Measurements from ENCODE around the gene STH.

Gene STH

GRCh38 chr17:46027048-46027975 is 28.3 kb downstream of the STH start:
- DNase-seq (ENCODE audit: low read depth in 2 of 2) = no peak

GRCh38 chr17:46027976-46028325 is 28.9 kb downstream of the STH start:
- DNase-seq (ENCODE audit: low read depth in 2 of 2) = no peak

- DNase-seq (ENCODE audit: low read depth in 2 of 2) = no peak
These were observed 29.3 kb downstream of the STH start for GRCh38 chr17:46028374-46028773.

- DNase-seq (ENCODE audit: low read depth in 2 of 2) = no peak
These were observed 30.0 kb downstream of the STH start for GRCh38 chr17:46028981-46029565.

- DNase-seq (ENCODE audit: low read depth in 2 of 2) = no peak
These were observed 30.6 kb downstream of the STH start for GRCh38 chr17:46029627-46030026.

- DNase-seq (ENCODE audit: low read depth in 2 of 2) = no peak
These were observed 31.7 kb downstream of the STH start for GRCh38 chr17:46030752-46031151.

- no peak for DNase-seq (ENCODE audit: low read depth in 2 of 2)
These were observed 32.4 kb downstream of the STH start for GRCh38 chr17:46031440-46031839.

- no peak for DNase-seq (ENCODE audit: low read depth in 2 of 2)
These were observed 32.9 kb downstream of the STH start for GRCh38 chr17:46031920-46032319.

GRCh38 chr17:46032909-46033308 is 33.9 kb downstream of the STH start:
- DNase-seq (ENCODE audit: low read depth in 2 of 2) = no peak

GRCh38 chr17:46033392-46033791 is 34.3 kb downstream of the STH start:
- DNase-seq (ENCODE audit: low read depth in 2 of 2) = no peak

- no peak for DNase-seq (ENCODE audit: low read depth in 2 of 2)
These were observed 36.2 kb downstream of the STH start for GRCh38 chr17:46035112-46035818.

- no peak for DNase-seq (ENCODE audit: low read depth in 2 of 2)
These were observed 37.4 kb downstream of the STH start for GRCh38 chr17:46036491-46036890.

- DNase-seq (ENCODE audit: low read depth in 2 of 2) = no peak
These were observed 38.7 kb downstream of the STH start for GRCh38 chr17:46037722-46038255.

- DNase-seq (ENCODE audit: low read depth in 2 of 2) = no peak
These were observed 39.4 kb downstream of the STH start for GRCh38 chr17:46038414-46038813.

GRCh38 chr17:46038937-46039336 is 39.9 kb downstream of the STH start:
- DNase-seq (ENCODE audit: low read depth in 2 of 2) = no peak

- no peak for DNase-seq (ENCODE audit: low read depth in 2 of 2)
These were observed 40.6 kb downstream of the STH start for GRCh38 chr17:46039592-46040186.

GRCh38 chr17:46042246-46042645 is 43.2 kb downstream of the STH start:
- DNase-seq (ENCODE audit: low read depth in 2 of 2) = no peak

GRCh38 chr17:46042925-46043324 is 43.9 kb downstream of the STH start:
- DNase-seq (ENCODE audit: low read depth in 2 of 2) = no peak

GRCh38 chr17:46043606-46044005 is 44.6 kb downstream of the STH start:
- DNase-seq (ENCODE audit: low read depth in 2 of 2) = no peak

- peak; percentile 68 to 74 for DNase-seq (ENCODE audit: low read depth in 2 of 2)
These were observed 45.4 kb downstream of the STH start for GRCh38 chr17:46044286-46044928.

GRCh38 chr17:46044989-46045388 is 45.9 kb downstream of the STH start:
- DNase-seq (ENCODE audit: low read depth in 2 of 2) = no peak

GRCh38 chr17:46045639-46046038 is 46.6 kb downstream of the STH start:
- no peak for DNase-seq (ENCODE audit: low read depth in 2 of 2)

All from fibroblast of skin of left biceps (primary cell).